Mucosa of descending colon (tissue), 3 donors: ENCODE data around the gene TYW1. TPM values are rescaled to one million over a fixed set of nuclear protein-coding genes. Genes with fewer than 3 reads are reported as not detected.
"Not testable (repeated sequence)": the region's sequence is repeated elsewhere in the genome, so short reads cannot be mapped to it uniquely, and the experiment has no call there.

Experiments
- ATAC-seq: fragments of 200-7000 bp; cut with Tn5 transposase; one replicate; pipeline ENCODE4 v1.9.1; 2020; ENCODE audit warnings: mild to moderate bottlenecking, moderate library complexity
- DNase-seq, 3 donors: peaks; one replicate each; pipeline ENCODE4 v3.0.0-alpha.2; 2020
- H3K36me3 ChIP-seq: fragments of 200-600 bp; one replicate; pipeline ENCODE4 v1.8.0; 2021; ENCODE audit warnings: low read depth, mild to moderate bottlenecking
- H3K4me1 ChIP-seq: fragments of 200-600 bp; one replicate; pipeline ENCODE4 v1.8.0; 2021; ENCODE audit warnings: low read depth, mild to moderate bottlenecking
- H3K4me3 ChIP-seq: fragments of 200-600 bp; one replicate; pipeline ENCODE4 v1.8.0; 2021; ENCODE audit warnings: mild to moderate bottlenecking
- H3K9me3 ChIP-seq: fragments of 200-600 bp; one replicate; pipeline ENCODE4 v1.8.0; 2021; ENCODE audit warnings: mild to moderate bottlenecking
- intact Hi-C, 2 donors: fragments of 100-400 bp; cut with DNase I in 1 of 2; cut with micrococcal nuclease in 1 of 2; formaldehyde crosslinking; loops; one replicate each; pipeline versions ENCODE4 v1.11.0 to v1.11.1; 2022; cut with DNase I, micrococcal nuclease
- total RNA-seq, 3 donors: library from RNA; stranded (reverse); fragmentation: NEBNext Ultra II Directional in 2 of 3; extraction: Animal tissue kit (Norgen Biotek cat#: 25700) in 2 of 3; gene quantifications; one replicate each; pipeline versions ENCODE4 v1.2.1 to v1.2.4, GENCODE V29; 2021 to 2023
- donor health status: DM: no; HTN: no; CAD: no; lungs with moderate emphysema.
- donor health status: DM: no; HTN: no; CAD: no.
- donor health status: DM: no; HTN: yes; CAD: no.

TYW1 gene
- total RNA-seq, 3 donors from 2014 or later, result 14.6 to 19.0 (median 16.6) TPM

GRCh38 chr7:67139876-67140275 is 143.2 kb downstream of the TYW1 start:
- DNase-seq, H3K9me3 ChIP-seq, H3K4me1 ChIP-seq, H3K4me3 ChIP-seq, H3K36me3 ChIP-seq, intact Hi-C loops, ATAC-seq: not testable (repeated sequence)

- ATAC-seq, H3K4me1 ChIP-seq, H3K9me3 ChIP-seq, intact Hi-C loops, H3K4me3 ChIP-seq, H3K36me3 ChIP-seq, DNase-seq: not testable (repeated sequence)
Observed at GRCh38 chr7:67141001-67141400, 144.4 kb downstream of the TYW1 start.

GRCh38 chr7:67143091-67143786 is 146.6 kb downstream of the TYW1 start:
- H3K4me3 ChIP-seq, ATAC-seq, DNase-seq, H3K9me3 ChIP-seq, intact Hi-C loops, H3K4me1 ChIP-seq, H3K36me3 ChIP-seq: not testable (repeated sequence)

GRCh38 chr7:67145581-67146193 is 149.1 kb downstream of the TYW1 start:
- H3K9me3 ChIP-seq, ATAC-seq, H3K4me1 ChIP-seq, DNase-seq, H3K36me3 ChIP-seq, intact Hi-C loops, H3K4me3 ChIP-seq: not testable (repeated sequence)

GRCh38 chr7:67149131-67149530 is 152.5 kb downstream of the TYW1 start:
- H3K9me3 ChIP-seq, DNase-seq, intact Hi-C loops, H3K4me3 ChIP-seq, ATAC-seq, H3K4me1 ChIP-seq, H3K36me3 ChIP-seq: not testable (repeated sequence)

GRCh38 chr7:67154374-67154773 is 157.7 kb downstream of the TYW1 start:
- H3K4me1 ChIP-seq, H3K36me3 ChIP-seq, H3K4me3 ChIP-seq, ATAC-seq, DNase-seq, intact Hi-C loops, H3K9me3 ChIP-seq: not testable (repeated sequence)

- ATAC-seq, H3K4me3 ChIP-seq, H3K4me1 ChIP-seq, DNase-seq, intact Hi-C loops, H3K9me3 ChIP-seq, H3K36me3 ChIP-seq: not testable (repeated sequence)
Observed at GRCh38 chr7:67156064-67156463, 159.4 kb downstream of the TYW1 start.

- H3K4me3 ChIP-seq, DNase-seq, H3K36me3 ChIP-seq, H3K9me3 ChIP-seq, intact Hi-C loops, H3K4me1 ChIP-seq: not testable (repeated sequence)
- ATAC-seq, result peak; percentile 59
Observed at GRCh38 chr7:67163285-67163684, 166.7 kb downstream of the TYW1 start.

- ATAC-seq, DNase-seq, H3K36me3 ChIP-seq, H3K4me1 ChIP-seq, intact Hi-C loops, H3K4me3 ChIP-seq, H3K9me3 ChIP-seq: not testable (repeated sequence)
Observed at GRCh38 chr7:67171151-67171550, 174.5 kb downstream of the TYW1 start.

- H3K4me3 ChIP-seq, intact Hi-C loops, DNase-seq, H3K4me1 ChIP-seq, ATAC-seq, H3K36me3 ChIP-seq, H3K9me3 ChIP-seq: not testable (repeated sequence)
Observed at GRCh38 chr7:67176730-67177129, 180.1 kb downstream of the TYW1 start.

GRCh38 chr7:67178915-67179688 is 182.5 kb downstream of the TYW1 start:
- intact Hi-C loops, H3K36me3 ChIP-seq, H3K4me1 ChIP-seq, H3K9me3 ChIP-seq, H3K4me3 ChIP-seq: not testable (repeated sequence)
- ATAC-seq, result peak; percentile 92
- peak in 1 of 3 donors; percentile 60 for DNase-seq

- ATAC-seq, intact Hi-C loops, H3K4me3 ChIP-seq, DNase-seq, H3K4me1 ChIP-seq, H3K36me3 ChIP-seq, H3K9me3 ChIP-seq: not testable (repeated sequence)
Observed at GRCh38 chr7:67182956-67183750, 186.5 kb downstream of the TYW1 start.

- H3K4me3 ChIP-seq, intact Hi-C loops, H3K9me3 ChIP-seq, H3K4me1 ChIP-seq, ATAC-seq, DNase-seq, H3K36me3 ChIP-seq: not testable (repeated sequence)
Observed at GRCh38 chr7:67184912-67185659, 188.5 kb downstream of the TYW1 start.
